HG03064 (cell line): ENCODE data around the gene ABCA1.
A peak's percentile ranks its signal among the peaks of the same experiment; 100 is the strongest.
"Not testable (repeated sequence)": the region's sequence is repeated elsewhere in the genome, so short reads cannot be mapped to it uniquely, and the experiment has no call there.

Experiments
- ATAC-seq: cut with Tn5 transposase; IDR thresholded peaks from one replicate; pipeline ENCODE4 v1.9.1; 2021; ENCODE audit warnings: low read depth; ENCODE audit not compliant: unreplicated experiment

Gene ABCA1

GRCh38 chr9:104951487-104951886 lies 23.5 kb upstream of the ABCA1 start:
- no peak for ATAC-seq

GRCh38 chr9:104950838-104951237 lies 22.9 kb upstream of the ABCA1 start:
- no peak for ATAC-seq

- no peak for ATAC-seq
Observed at GRCh38 chr9:104948277-104948676, 20.3 kb upstream of the ABCA1 start.

GRCh38 chr9:104944871-104945270 lies 16.9 kb upstream of the ABCA1 start:
- ATAC-seq, result no peak

- ATAC-seq, result no peak
Observed at GRCh38 chr9:104944356-104944755, 16.4 kb upstream of the ABCA1 start.

GRCh38 chr9:104941597-104941996 lies 13.6 kb upstream of the ABCA1 start:
- no peak for ATAC-seq

- no peak for ATAC-seq
Observed at GRCh38 chr9:104936291-104936690, 8.3 kb upstream of the ABCA1 start.

- not testable (repeated sequence) for ATAC-seq
Observed at GRCh38 chr9:104935501-104935810, 7.5 kb upstream of the ABCA1 start.

- ATAC-seq, result no peak
Observed at GRCh38 chr9:104934691-104935500, 6.9 kb upstream of the ABCA1 start.

- not testable (repeated sequence) for ATAC-seq
Observed at GRCh38 chr9:104933091-104933490, 5.1 kb upstream of the ABCA1 start.

GRCh38 chr9:104931256-104931655 lies 3.3 kb upstream of the ABCA1 start:
- ATAC-seq, result no peak

GRCh38 chr9:104927216-104927911 lies 591 bp downstream of the ABCA1 start:
- ATAC-seq, result no peak

GRCh38 chr9:104923740-104924139 lies 4.2 kb downstream of the ABCA1 start:
- ATAC-seq, result peak; percentile 62

GRCh38 chr9:104923289-104923688 lies 4.7 kb downstream of the ABCA1 start:
- no peak for ATAC-seq

- ATAC-seq, result not testable (repeated sequence)
Observed at GRCh38 chr9:104922748-104923147, 5.2 kb downstream of the ABCA1 start.

- no peak for ATAC-seq
Observed at GRCh38 chr9:104921067-104921741, 6.8 kb downstream of the ABCA1 start.

GRCh38 chr9:104915753-104916152 lies 12.2 kb downstream of the ABCA1 start:
- ATAC-seq, result no peak

GRCh38 chr9:104915049-104915448 lies 12.9 kb downstream of the ABCA1 start:
- no peak for ATAC-seq

GRCh38 chr9:104914466-104914865 lies 13.5 kb downstream of the ABCA1 start:
- no peak for ATAC-seq

GRCh38 chr9:104912606-104913005 lies 15.3 kb downstream of the ABCA1 start:
- ATAC-seq, result no peak

GRCh38 chr9:104911032-104911607 lies 16.8 kb downstream of the ABCA1 start:
- no peak for ATAC-seq
